B cell (primary cell): ENCODE measurements around the gene ZNF280C.

Source experiments
- CTCF ChIP-seq: fragments of 200-600 bp; IDR thresholded peaks from one replicate; pipeline ENCODE4 v1.8.0; 2022; ENCODE audit warnings: antibody characterized with exemption, mild to moderate bottlenecking
- EZH2 ChIP-seq: IDR thresholded peaks from 2 replicates; pipeline ENCODE4 v1.6.1; 2012; ENCODE audit warnings: borderline replicate concordance, low read depth, mild to moderate bottlenecking, moderate library complexity, low read length; ENCODE audit not compliant: insufficient read depth, poor library complexity, severe bottlenecking

- TF ChIP-seq CTCF (no peak), EZH2 (no peak)
Measured at GRCh38 chrX:130224810-130225209, 43.9 kb downstream of the ZNF280C start.
